Stimulated activated CD4-positive, alpha-beta T cell treated with anti-CD3 and anti-CD28 coated beads, Interleukin-15, amount 100 ng/mL, for 1 hour (primary cell): ENCODE data around the gene ZNF57.
"Not testable (repeated sequence)": the region's sequence is repeated elsewhere in the genome, so short reads cannot be mapped to it uniquely, and the experiment has no call there.

ENCODE experiments used
- DNase-seq, 2 donors: peaks; one replicate each; pipeline ENCODE4 v3.0.0-alpha.2; 2020; ENCODE audit warnings: low read depth in 1 of 2, low spot score in 1 of 2

The ZNF57 gene

GRCh38 chr19:2950286-2951124, 49.8 kb downstream of the ZNF57 start:
- DNase-seq = peak; percentile 99 to 100

- DNase-seq = no peak
These were observed 52.3 kb downstream of the ZNF57 start for GRCh38 chr19:2952953-2953481.

- DNase-seq = no peak
These were observed 56.4 kb downstream of the ZNF57 start for GRCh38 chr19:2957160-2957559.

GRCh38 chr19:2960120-2960519, 59.4 kb downstream of the ZNF57 start:
- no peak for DNase-seq

- no peak for DNase-seq
These were observed 61.4 kb downstream of the ZNF57 start for GRCh38 chr19:2962018-2962670.

- no peak for DNase-seq
These were observed 62.4 kb downstream of the ZNF57 start for GRCh38 chr19:2963122-2963521.

- not testable (repeated sequence) for DNase-seq
These were observed 62.9 kb downstream of the ZNF57 start for GRCh38 chr19:2963631-2964030.

- DNase-seq = no peak
These were observed 64.1 kb downstream of the ZNF57 start for GRCh38 chr19:2964874-2965273.

- DNase-seq = no peak
These were observed 67.2 kb downstream of the ZNF57 start for GRCh38 chr19:2967972-2968371.
